Activated CD8-positive, alpha-beta T cell treated with anti-CD3 and anti-CD28 coated beads for 36 hours (primary cell): ENCODE measurements around the gene CLIC2. TPM values are rescaled to one million over a fixed set of nuclear protein-coding genes. Genes with fewer than 3 reads are reported as not detected.

Experiments
- ATAC-seq: fragments of 200-7000 bp; cut with Tn5 transposase; one replicate; pipeline ENCODE4 v1.10.0; 2021; ENCODE audit warnings: mild to moderate bottlenecking, moderate library complexity
- CTCF ChIA-PET: fragments of 350-600 bp; sonication (Branson Sonifier 250); formaldehyde crosslinking; loops from one replicate; lab custom pipeline; 2021; ENCODE audit warnings: antibody characterized with exemption; lab: Charles Lee
- POLR2A ChIA-PET: fragments of 350-600 bp; sonication (Branson Sonifier 250); formaldehyde crosslinking; loops from one replicate; lab custom pipeline; 2021; ENCODE audit warnings: antibody characterized with exemption; lab: Charles Lee
- DNase-seq: peaks from one replicate; pipeline ENCODE4 v3.0.0-alpha.2; 2020
- H3K27ac Mint-ChIP-seq: one replicate; pipeline ENCODE4 v1.8.0; 2021; ENCODE audit warnings: mild to moderate bottlenecking, mixed read lengths
- H3K27me3 Mint-ChIP-seq: one replicate; pipeline ENCODE4 v1.8.0; 2021; ENCODE audit warnings: mixed read lengths
- H3K36me3 Mint-ChIP-seq: one replicate; pipeline ENCODE4 v1.8.0; 2021; ENCODE audit warnings: low read depth, mixed read lengths
- H3K4me1 Mint-ChIP-seq: one replicate; pipeline ENCODE4 v1.8.0; 2021; ENCODE audit warnings: low read depth, mixed read lengths
- H3K4me3 Mint-ChIP-seq: one replicate; pipeline ENCODE4 v1.8.0; 2021; ENCODE audit warnings: mild to moderate bottlenecking, moderate library complexity, mixed read lengths
- H3K9me3 Mint-ChIP-seq: one replicate; pipeline ENCODE4 v1.8.0; 2021; ENCODE audit warnings: mixed read lengths
- intact Hi-C: fragments of 100-400 bp; cut with micrococcal nuclease; formaldehyde crosslinking; loops from one replicate; pipeline ENCODE4 v1.10.0; 2022
- microRNA-seq: library from miRNA; unstranded; fragments of <30 nt; microRNA quantifications from one replicate; pipeline ENCODE4 v1.2.0, GENCODE V29; 2022; ENCODE audit warnings: borderline microRNAs expressed, borderline replicate concordance
- total RNA-seq, 2 experiments: library from RNA; stranded (reverse); gene quantifications; one replicate each; pipeline ENCODE4 v1.2.3, GENCODE V29; 2021
- TF ChIP-seq, protein P1 (sequence below): fragments of 200-600 bp; IDR thresholded peaks from one replicate; pipeline ENCODE4 v1.8.0; 2022; ENCODE audit warnings: antibody characterized with exemption, mild to moderate bottlenecking

Gene CLIC2
- total RNA-seq, 2 experiments from 2014 or later = 0.49 TPM; not detected in 1

DNA sequence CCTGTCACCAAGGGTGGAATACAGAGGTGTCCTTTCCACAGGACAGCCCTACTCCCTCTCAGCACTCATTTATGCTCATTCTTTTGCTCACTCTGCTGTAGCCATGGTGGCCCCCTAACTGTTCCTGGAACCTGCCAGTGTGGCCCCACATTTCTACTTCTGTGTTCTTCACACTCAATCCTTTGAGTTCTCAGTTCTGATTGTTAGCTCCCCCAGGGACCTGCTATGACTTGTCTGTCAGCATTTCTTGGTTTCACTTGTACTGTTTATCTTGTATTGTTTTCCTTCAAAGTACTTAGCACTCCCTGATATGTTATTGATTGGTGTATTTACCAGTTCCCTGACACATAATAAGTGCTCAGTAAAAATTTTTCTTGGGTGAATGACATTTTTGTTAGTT is 103.3 kb downstream of the CLIC2 start:
- Mint-ChIP-seq H3K36me3 (peaks cover 30% of the 10 kb centered on the region), H3K4me1 (peaks cover 26% of the 10 kb centered on the region), H3K27me3 (no peaks in the 10 kb centered on the region), H3K9me3 (no peaks in the 10 kb centered on the region), H3K4me3 (no peak overlapping the region), H3K27ac (peak overlapping the region; percentile 61)
- intact Hi-C loops = no loop called here
- DNase-seq (no peak), ATAC-seq (no peak)
- ChIA-PET POLR2A (interaction anchor here (1.0 kb wide), 2 partner anchors 10 to 14 kb away, joined by 3 read pairs; no protein-coding TSS in a partner anchor), CTCF (no interaction called here)
- TF ChIP-seq, protein P1, sequence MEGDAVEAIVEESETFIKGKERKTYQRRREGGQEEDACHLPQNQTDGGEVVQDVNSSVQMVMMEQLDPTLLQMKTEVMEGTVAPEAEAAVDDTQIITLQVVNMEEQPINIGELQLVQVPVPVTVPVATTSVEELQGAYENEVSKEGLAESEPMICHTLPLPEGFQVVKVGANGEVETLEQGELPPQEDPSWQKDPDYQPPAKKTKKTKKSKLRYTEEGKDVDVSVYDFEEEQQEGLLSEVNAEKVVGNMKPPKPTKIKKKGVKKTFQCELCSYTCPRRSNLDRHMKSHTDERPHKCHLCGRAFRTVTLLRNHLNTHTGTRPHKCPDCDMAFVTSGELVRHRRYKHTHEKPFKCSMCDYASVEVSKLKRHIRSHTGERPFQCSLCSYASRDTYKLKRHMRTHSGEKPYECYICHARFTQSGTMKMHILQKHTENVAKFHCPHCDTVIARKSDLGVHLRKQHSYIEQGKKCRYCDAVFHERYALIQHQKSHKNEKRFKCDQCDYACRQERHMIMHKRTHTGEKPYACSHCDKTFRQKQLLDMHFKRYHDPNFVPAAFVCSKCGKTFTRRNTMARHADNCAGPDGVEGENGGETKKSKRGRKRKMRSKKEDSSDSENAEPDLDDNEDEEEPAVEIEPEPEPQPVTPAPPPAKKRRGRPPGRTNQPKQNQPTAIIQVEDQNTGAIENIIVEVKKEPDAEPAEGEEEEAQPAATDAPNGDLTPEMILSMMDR = no peak

Small RNA genes within 50 kb of the gene (microRNA-seq; reads per million reads assigned to microRNA genes)
- gene MIR1184-2 = not detected

Other genes starting within 250 kb of the CLIC2 start
- 10 to 100 TPM; 76.6 to 81.0 TPM for gene VBP1, start 118.2 kb downstream of the CLIC2 start, total RNA-seq
- gene RAB39B, start 70.1 kb downstream of the CLIC2 start, total RNA-seq = 10 to 100 TPM; 12.0 to 13.2 TPM
- gene F8A2, start 47.5 kb upstream of the CLIC2 start, total RNA-seq = not detected
- 10 to 100 TPM; 11.0 to 12.8 TPM for gene F8A3, start 124.0 kb upstream of the CLIC2 start, total RNA-seq